ENCODE measurements around the gene PAN3.

The PAN3 gene

GRCh38 chr13:28340272-28340793 lies 202.0 kb downstream of the PAN3 start:
- no peak for DNase-seq

DNA sequence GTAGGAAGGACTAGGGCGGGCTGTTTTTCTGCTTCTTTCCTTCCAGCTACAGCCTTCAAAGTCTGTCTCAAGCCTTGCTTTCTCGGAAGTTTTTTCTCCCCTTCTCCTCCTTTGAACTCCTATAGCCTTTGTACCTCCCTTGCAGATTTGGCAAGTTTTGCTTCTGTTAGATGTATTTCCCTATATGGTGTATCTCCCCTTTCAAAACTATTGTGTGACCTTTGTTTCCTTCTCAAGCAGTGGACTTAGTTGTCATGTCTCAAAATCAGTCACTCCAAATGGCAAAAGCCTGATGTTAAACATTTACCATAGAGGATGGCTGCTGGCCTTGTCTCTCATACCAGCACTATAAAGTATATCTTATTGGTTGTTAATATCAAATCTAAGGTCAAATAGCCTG lies 203.9 kb downstream of the PAN3 start:
- DNase-seq, result no peak

DNA sequence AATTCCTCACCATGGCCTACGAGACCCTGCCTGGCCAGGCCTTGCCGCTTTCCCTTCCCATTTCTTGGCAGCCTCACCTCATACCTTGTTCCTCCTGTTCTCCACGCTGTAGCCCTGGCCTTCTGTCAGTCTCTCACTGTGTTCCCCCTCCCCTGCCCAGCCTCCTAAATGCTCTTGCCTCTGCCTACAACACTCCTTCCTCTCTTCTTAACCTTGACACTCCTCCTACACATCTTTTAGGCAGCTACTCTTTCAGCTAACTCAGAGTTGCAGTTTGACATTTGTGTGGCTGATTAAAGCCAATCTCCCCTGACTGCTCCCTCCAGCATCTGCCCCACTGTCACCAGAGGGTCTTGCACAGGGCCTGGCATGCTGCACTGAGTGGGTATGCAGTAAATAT lies 205.8 kb downstream of the PAN3 start:
- DNase-seq, result no peak

Data from amniotic stem cell (primary cell).